Heart right ventricle (tissue), 16 donors: Measurements from ENCODE around the gene SLC22A23. TPM values are rescaled to one million over a fixed set of nuclear protein-coding genes. Genes with fewer than 3 reads are reported as not detected.

Experiments used
- ATAC-seq, 8 donors: fragments of 200-7000 bp; cut with Tn5 transposase; one replicate each; pipeline ENCODE4 v1.9.1; 2020; ENCODE audit warnings: mild to moderate bottlenecking in 8 of 8, moderate library complexity in 8 of 8, moderate number of reproducible peaks in 1 of 8
- DNase-seq, 2 donors: peaks; one replicate each; pipeline ENCODE4 v3.0.0-alpha.2; 2020
- H3K27ac ChIP-seq, 10 donors: fragments of 200-600 bp; sonication (generic) in 2 of 10; one replicate each; pipeline versions ENCODE4 v1.5.0 to v1.8.0; 2020 to 2022; ENCODE audit warnings: mild to moderate bottlenecking in 3 of 10
- H3K27me3 ChIP-seq, 7 donors: fragments of 200-600 bp; one replicate each; pipeline ENCODE4 v1.8.0; 2021 to 2022; ENCODE audit warnings: mild to moderate bottlenecking in 2 of 7
- H3K36me3 ChIP-seq, 9 donors: fragments of 200-600 bp; sonication (generic) in 1 of 9; one replicate each; pipeline versions ENCODE4 v1.5.0 to v1.8.0; 2020 to 2022; ENCODE audit warnings: mild to moderate bottlenecking in 2 of 9
- H3K4me1 ChIP-seq, 9 donors: fragments of 200-600 bp; sonication (generic) in 1 of 9; one replicate each; pipeline versions ENCODE4 v1.5.0 to v1.8.0; 2020 to 2022; ENCODE audit warnings: mild to moderate bottlenecking in 4 of 9
- H3K4me3 ChIP-seq, 10 donors: fragments of 200-600 bp; sonication (generic) in 2 of 10; one replicate each; pipeline versions ENCODE4 v1.5.0 to v1.8.0; 2020 to 2022; ENCODE audit warnings: mild to moderate bottlenecking in 7 of 10, moderate library complexity in 2 of 10
- H3K9me3 ChIP-seq, 11 donors: fragments of 200-600 bp in 10 of 11; sonication (generic) in 2 of 11; one replicate each; pipeline versions ENCODE4 v1.5.0 to v1.8.0; 2013 to 2022; ENCODE audit warnings: mild to moderate bottlenecking in 2 of 11, control low read depth in 1 of 11, moderate library complexity in 1 of 11
- CTCF ChIP-seq, 9 donors: fragments of 200-600 bp; sonication (generic) in 2 of 9; IDR thresholded peaks; one replicate each; pipeline versions ENCODE4 v1.5.0 to v1.8.0; 2021 to 2022; ENCODE audit warnings: antibody characterized with exemption in 9 of 9, mild to moderate bottlenecking in 5 of 9, moderate library complexity in 1 of 9
- WGBS, 2 donors: extraction: QIAGEN DNeasy Blood & Tissue Kit; methylation state at CpG; one replicate each; pipeline ENCODE4 v1.1.7; 2013; ENCODE audit warnings: inconsistent platforms in 1 of 2; 5-methylcytosine and 5-hydroxymethylcytosine counted together
- intact Hi-C, 10 donors: fragments of 100-400 bp; cut with DNase I; formaldehyde crosslinking; loops; one replicate each; pipeline versions ENCODE4 v1.11.1 to v1.14.2; 2022
- polyA plus RNA-seq, 2 donors: library from polyadenylated mRNA; stranded (reverse); fragments of 200-250 nt; gene quantifications; one replicate each; pipeline ENCODE4 v1.2.3, GENCODE V29; 2013
- total RNA-seq, 10 donors: library from RNA; stranded (reverse); fragmentation: NEBNext Ultra II Directional in 3 of 10; extraction: Animal tissue kit (Norgen Biotek cat#: 25700) in 3 of 10; gene quantifications; one replicate each; pipeline versions ENCODE4 v1.2.1 to v1.2.4, GENCODE V29; 2021 to 2023
- donor health status: Arrhythmogenic right ventricular cardiomyopathy.
- donor health status: ischemic (EF 13 %, LVEDD 7.1; RV severe dilation, severe dysfunction).
- donor health status: healthy with polysubstance abuse.
- donor health status: DM: no; HTN: yes; CAD: no.
- donor health status: DM: no; HTN: no; CAD: no.
- donor health status: ischemic (EF 25% LVEDD 6.9; RV normal size, moderate dysfunction).
- donor health status: ischemic (EF 25% LVEDD 5.7; RV mildly dilated, moderate dysfunction).
- donor health status: healthy.
- donor health status: DM: yes; HTN: yes; CAD: no.
- donor health status: Ischemic cardiomyopathy.
- donor health status: ischemic (EF 35%, LVEDD 5.7; RV mildly dilated, moderate dysfunction).
- donor health status: nonischemic (EF 11% LVEDD 7.7; RV severe dilation, severe dysfunction).
- donor health status: DM: yes; HTN: yes; CAD: no.
- donor health status: PGD.
- donor health status: ischemic (EF 29% LVEDD 5.4; RV normal size, mild dysfunction).
- donor health status: nonischemic (EF 23%, LVEDD 6.1; RV moderate dilation, normal function).

SLC22A23 gene
- total and polyA plus RNA-seq, 12 donors: 1.9 to 7.8 (median 5.1) TPM

- DNase-seq: no peak
- no peak for ATAC-seq
- intact Hi-C loops: loop anchor here in 2 of 10 donors (5.0 to 10.0 kb wide), 2 partner anchors 164 to 166 kb away; partner anchors contain the start of gene SLC22A23 (in 2 of the 2)
Observed at GRCh38 chr6:3290931-3291211, 166.0 kb downstream of the SLC22A23 start.

GRCh38 chr6:3290149-3290930 lies 166.5 kb downstream of the SLC22A23 start:
- peaks cover 0 to 2% (median 0%) of the 10 kb centered on the region in 9 donors for H3K36me3 ChIP-seq
- H3K4me3 ChIP-seq: no peak overlapping the region
- no peak for DNase-seq
- no peak for TF ChIP-seq CTCF (IDR thresholded peaks at IDR 0.05)
- ATAC-seq: no peak
- no peaks in the 10 kb centered on the region for H3K27me3 ChIP-seq
- peaks cover 0 to 25% (median 5%) of the 10 kb centered on the region in 9 donors for H3K4me1 ChIP-seq
- intact Hi-C loops: loop anchor here in 2 of 10 donors (5.0 to 10.0 kb wide), 2 partner anchors 164 to 167 kb away; partner anchors contain the start of gene SLC22A23 (in 2 of the 2)
- WGBS, 2 donors: 90 to 94% methylated on average over 15 of the region's 15 CpGs
- H3K27ac ChIP-seq: no peak overlapping the region
- no peaks in the 10 kb centered on the region for H3K9me3 ChIP-seq

More at GRCh38 chr6:3290931-3291211, 166.0 kb downstream of the SLC22A23 start:
- no peak overlapping the region for H3K4me3 ChIP-seq
- no peak overlapping the region for H3K27ac ChIP-seq
- peaks cover 0 to 30% (median 5%) of the 10 kb centered on the region in 9 donors for H3K4me1 ChIP-seq
- 70 to 85% methylated on average over 11 of the region's 11 CpGs for WGBS, 2 donors
- no peaks in the 10 kb centered on the region for H3K9me3 ChIP-seq
- no peaks in the 10 kb centered on the region for H3K27me3 ChIP-seq
- no peaks in the 10 kb centered on the region for H3K36me3 ChIP-seq
- TF ChIP-seq CTCF (IDR thresholded peaks at IDR 0.05): no peak

DNA sequence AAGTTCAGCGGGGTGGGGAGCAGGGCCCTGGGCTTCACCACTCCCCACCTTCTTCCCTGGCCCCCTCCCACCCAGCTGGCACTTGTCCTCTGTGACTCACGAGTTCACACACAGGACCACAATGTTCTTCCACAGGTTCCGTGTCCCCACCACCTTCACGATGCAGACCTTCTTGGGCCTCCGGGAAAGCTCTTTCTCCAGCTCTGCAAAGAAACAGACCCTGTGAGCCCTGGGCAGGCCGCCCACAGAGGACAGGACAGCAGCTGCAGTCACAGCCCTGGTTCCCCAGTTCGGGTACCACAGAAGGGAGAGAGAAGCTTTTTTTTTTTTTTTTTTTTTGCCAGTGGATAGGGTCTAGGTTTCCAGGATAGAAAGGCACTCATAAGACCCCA lies 167.2 kb downstream of the SLC22A23 start:
- peaks cover 0 to 22% (median 5%) of the 10 kb centered on the region in 9 donors for H3K4me1 ChIP-seq
- DNase-seq (no peak), ATAC-seq (peak in 1 of 8 donors; percentile 6)
- whole genome bisulfite sequencing, 2 donors: 86 to 87% methylated on average over 7 of the region's 7 CpGs
- no peak overlapping the region for H3K4me3 ChIP-seq
- no peaks in the 10 kb centered on the region for H3K9me3 ChIP-seq
- no peak for TF ChIP-seq CTCF (IDR thresholded peaks at IDR 0.05)
- no peak overlapping the region for H3K27ac ChIP-seq
- peaks cover 0 to 7% (median 0%) of the 10 kb centered on the region in 9 donors for H3K36me3 ChIP-seq
- H3K27me3 ChIP-seq: no peaks in the 10 kb centered on the region
- intact Hi-C loops: loop anchor here in 5 of 10 donors (5.0 to 10.0 kb wide), 3 partner anchors 165 to 685 kb away; partner anchors contain the start of gene SLC22A23 (in 5 of the 5)

- no peaks in the 10 kb centered on the region for H3K27me3 ChIP-seq
- intact Hi-C loops: loop anchor here in 3 of 10 donors (10.0 kb wide), 2 partner anchors 166 to 686 kb away; partner anchors contain the start of gene SLC22A23 (in 3 of the 3)
- 83 to 89% methylated on average over 21 of the region's 21 CpGs for WGBS, 2 donors
- H3K4me3 ChIP-seq: no peak overlapping the region
- H3K27ac ChIP-seq: no peak overlapping the region
- no peak for TF ChIP-seq CTCF (IDR thresholded peaks at IDR 0.05)
- ATAC-seq: peak in 3 of 8 donors; percentile 10 to 20 (median 12)
- no peaks in the 10 kb centered on the region for H3K9me3 ChIP-seq
- H3K36me3 ChIP-seq: peaks cover 0 to 7% (median 0%) of the 10 kb centered on the region in 9 donors
- peaks cover 0 to 22% (median 5%) of the 10 kb centered on the region in 9 donors for H3K4me1 ChIP-seq
- DNase-seq: no peak
Observed at GRCh38 chr6:3288711-3289663, 167.9 kb downstream of the SLC22A23 start.
